Activated naive CD4-positive, alpha-beta T cell treated with anti-CD3 and anti-CD28 coated beads, Interleukin-2, amount 10 ng/mL, durations not matched to agents 7 days and 5 days (primary cell): ENCODE measurements around the gene ACKR3.

Experiments
- CTCF ChIA-PET: fragments of 350-600 bp; sonication (Branson Sonifier 250); formaldehyde crosslinking; loops from one replicate; lab custom pipeline; 2021; ENCODE audit warnings: antibody characterized with exemption; lab: Charles Lee
- DNase-seq: peaks from one replicate; pipeline ENCODE4 v3.0.0-alpha.2; 2020
- H3K27ac Mint-ChIP-seq: one replicate; pipeline ENCODE4 v1.8.0; 2021; ENCODE audit warnings: mild to moderate bottlenecking, moderate library complexity, mixed read lengths
- H3K27me3 Mint-ChIP-seq: one replicate; pipeline ENCODE4 v1.8.0; 2021; ENCODE audit warnings: mild to moderate bottlenecking, mixed read lengths
- H3K36me3 Mint-ChIP-seq: one replicate; pipeline ENCODE4 v1.8.0; 2021; ENCODE audit warnings: mixed read lengths
- H3K4me1 Mint-ChIP-seq: one replicate; pipeline ENCODE4 v1.8.0; 2021; ENCODE audit warnings: mixed read lengths
- H3K4me3 Mint-ChIP-seq: one replicate; pipeline ENCODE4 v1.8.0; 2021; ENCODE audit warnings: mild to moderate bottlenecking, moderate library complexity, mixed read lengths
- H3K9me3 Mint-ChIP-seq: one replicate; pipeline ENCODE4 v1.8.0; 2021; ENCODE audit warnings: mixed read lengths

Gene ACKR3

DNA sequence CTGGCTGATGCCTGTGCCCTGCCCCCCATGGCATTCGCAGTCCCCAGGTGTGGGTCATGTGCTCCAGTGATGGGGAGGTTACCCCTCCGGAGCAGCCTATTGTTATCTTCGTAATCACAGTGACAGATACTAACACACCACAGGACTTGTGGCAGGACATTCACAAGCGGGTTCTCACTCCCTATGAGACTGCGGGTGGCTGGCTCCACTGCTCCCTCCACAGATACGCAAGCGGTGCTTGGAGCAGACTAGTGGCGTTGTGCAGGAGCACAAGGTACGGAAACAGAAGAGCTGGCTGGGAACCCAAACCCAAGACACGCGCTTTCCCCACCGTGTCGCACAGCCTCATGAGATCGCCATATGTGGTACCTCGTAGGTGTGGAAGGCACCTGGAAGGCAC, 52.2 kb downstream of the ACKR3 start:
- CTCF ChIA-PET, result interaction anchor here (0.5 kb wide), 1 partner anchor 55 kb away, joined by 5 read pairs; no protein-coding TSS in a partner anchor
- peaks cover 15% of the 10 kb centered on the region for H3K27me3 Mint-ChIP-seq
- no peaks in the 10 kb centered on the region for H3K9me3 Mint-ChIP-seq
- peaks cover 32% of the 10 kb centered on the region for H3K4me1 Mint-ChIP-seq
- H3K27ac Mint-ChIP-seq, result no peak overlapping the region
- no peak overlapping the region for H3K4me3 Mint-ChIP-seq
- no peak for DNase-seq
- no peaks in the 10 kb centered on the region for H3K36me3 Mint-ChIP-seq

GRCh38 chr2:236622201-236622600, 52.6 kb downstream of the ACKR3 start:
- Mint-ChIP-seq H3K27me3 (peaks cover 15% of the 10 kb centered on the region), H3K27ac (no peak overlapping the region), H3K4me3 (no peak overlapping the region), H3K4me1 (peaks cover 32% of the 10 kb centered on the region), H3K36me3 (no peaks in the 10 kb centered on the region), H3K9me3 (no peaks in the 10 kb centered on the region)
- no peak for DNase-seq
- CTCF ChIA-PET, result interaction anchor here (0.5 kb wide), 1 partner anchor 55 kb away, joined by 5 read pairs; no protein-coding TSS in a partner anchor

- no peak for DNase-seq
- CTCF ChIA-PET, result no interaction called here
- H3K4me3 Mint-ChIP-seq, result no peak overlapping the region
- H3K27me3 Mint-ChIP-seq, result peaks cover 15% of the 10 kb centered on the region
- peaks cover 31% of the 10 kb centered on the region for H3K4me1 Mint-ChIP-seq
- H3K27ac Mint-ChIP-seq, result no peak overlapping the region
- no peaks in the 10 kb centered on the region for H3K9me3 Mint-ChIP-seq
- no peaks in the 10 kb centered on the region for H3K36me3 Mint-ChIP-seq
Measured at GRCh38 chr2:236622660-236623059, 53.0 kb downstream of the ACKR3 start.

DNA sequence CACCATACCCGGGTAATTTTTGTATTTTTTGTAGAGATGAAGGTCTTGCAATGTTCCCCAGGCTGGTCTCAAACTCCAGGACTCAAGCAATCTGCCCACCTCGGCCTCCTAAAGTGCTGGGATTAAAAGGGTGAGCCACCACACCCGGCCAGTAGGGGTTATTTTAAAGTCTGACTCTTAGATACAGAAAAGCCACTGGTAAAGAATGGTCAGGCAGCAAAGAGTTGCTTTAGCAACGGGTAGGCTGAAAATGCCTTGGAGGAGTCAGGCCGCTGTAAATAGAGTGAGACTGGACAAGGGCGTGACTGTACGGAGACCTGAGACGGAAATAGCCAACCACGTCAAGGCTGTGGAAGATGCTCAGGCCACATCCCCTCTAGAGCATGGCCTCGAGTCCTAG, 54.2 kb downstream of the ACKR3 start:
- Mint-ChIP-seq H3K4me3 (no peak overlapping the region), H3K27ac (no peak overlapping the region), H3K36me3 (no peaks in the 10 kb centered on the region), H3K9me3 (no peaks in the 10 kb centered on the region), H3K27me3 (peaks cover 12% of the 10 kb centered on the region), H3K4me1 (peaks cover 22% of the 10 kb centered on the region)
- no peak for DNase-seq
- CTCF ChIA-PET, result no interaction called here

DNA sequence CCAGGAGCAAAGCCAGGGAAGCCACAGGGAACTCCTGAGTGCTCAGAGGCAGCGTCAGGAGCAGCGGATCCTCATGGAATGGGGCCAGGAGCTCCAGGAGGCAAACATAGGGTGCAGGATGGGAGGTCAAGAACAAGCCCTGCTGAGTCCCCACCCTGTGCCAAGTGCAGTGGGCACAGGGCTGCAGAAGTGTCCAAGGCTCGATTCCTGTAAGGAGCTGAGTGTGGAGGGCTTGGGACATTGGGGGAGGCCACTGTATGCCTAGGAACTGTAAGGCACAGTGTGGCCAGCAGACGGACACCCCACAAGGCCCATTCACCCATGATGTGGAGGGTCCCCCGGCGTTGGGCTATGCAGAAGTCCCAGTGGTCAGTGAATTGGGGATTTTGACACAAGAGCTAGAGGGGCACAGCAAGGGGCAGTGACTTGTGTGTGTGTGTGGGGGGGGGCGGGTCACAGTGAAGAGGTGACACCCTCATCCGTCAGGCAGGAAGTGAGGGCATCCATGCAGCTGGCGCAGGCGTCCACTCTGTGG, 55.6 kb downstream of the ACKR3 start:
- H3K27ac Mint-ChIP-seq, result no peak overlapping the region
- peaks cover 8% of the 10 kb centered on the region for H3K4me1 Mint-ChIP-seq
- H3K9me3 Mint-ChIP-seq, result no peaks in the 10 kb centered on the region
- CTCF ChIA-PET, result no interaction called here
- peaks cover 17% of the 10 kb centered on the region for H3K27me3 Mint-ChIP-seq
- H3K4me3 Mint-ChIP-seq, result no peak overlapping the region
- no peaks in the 10 kb centered on the region for H3K36me3 Mint-ChIP-seq
- no peak for DNase-seq

- no peak overlapping the region for H3K27ac Mint-ChIP-seq
- peaks cover 9% of the 10 kb centered on the region for H3K27me3 Mint-ChIP-seq
- H3K4me1 Mint-ChIP-seq, result no peaks in the 10 kb centered on the region
- no peaks in the 10 kb centered on the region for H3K36me3 Mint-ChIP-seq
- CTCF ChIA-PET, result no interaction called here
- H3K9me3 Mint-ChIP-seq, result no peaks in the 10 kb centered on the region
- H3K4me3 Mint-ChIP-seq, result no peak overlapping the region
- no peak for DNase-seq
Measured at GRCh38 chr2:236626391-236627150, 56.9 kb downstream of the ACKR3 start.

DNA sequence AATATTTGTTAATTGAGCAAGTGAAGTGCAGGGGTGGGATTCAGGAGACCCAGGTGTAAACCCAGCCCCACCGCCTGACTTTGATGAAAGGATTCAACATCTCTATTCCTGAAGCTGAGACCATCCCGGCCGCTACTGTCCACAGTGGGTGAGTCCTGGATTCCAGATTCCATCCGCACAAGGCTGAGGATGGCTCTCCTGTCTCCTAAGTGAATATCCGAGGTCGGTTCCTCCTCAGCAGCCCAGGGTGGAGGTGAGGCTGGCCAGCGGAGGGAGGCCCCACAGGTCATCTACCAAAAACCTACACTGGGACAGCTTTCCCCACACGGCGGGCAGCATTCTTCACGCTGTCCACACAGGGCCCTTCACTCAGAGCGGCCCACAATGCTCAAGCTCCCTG, 57.6 kb downstream of the ACKR3 start:
- DNase-seq, result no peak
- Mint-ChIP-seq H3K27me3 (peaks cover 5% of the 10 kb centered on the region), H3K4me1 (peaks cover 2% of the 10 kb centered on the region), H3K27ac (no peak overlapping the region), H3K4me3 (no peak overlapping the region), H3K36me3 (no peaks in the 10 kb centered on the region), H3K9me3 (no peaks in the 10 kb centered on the region)
- CTCF ChIA-PET, result no interaction called here

GRCh38 chr2:236627841-236628240, 58.2 kb downstream of the ACKR3 start:
- no peak overlapping the region for H3K4me3 Mint-ChIP-seq
- H3K36me3 Mint-ChIP-seq, result no peaks in the 10 kb centered on the region
- H3K4me1 Mint-ChIP-seq, result peaks cover 2% of the 10 kb centered on the region
- CTCF ChIA-PET, result no interaction called here
- no peak for DNase-seq
- no peak overlapping the region for H3K27ac Mint-ChIP-seq
- no peaks in the 10 kb centered on the region for H3K9me3 Mint-ChIP-seq
- H3K27me3 Mint-ChIP-seq, result peaks cover 5% of the 10 kb centered on the region

DNA sequence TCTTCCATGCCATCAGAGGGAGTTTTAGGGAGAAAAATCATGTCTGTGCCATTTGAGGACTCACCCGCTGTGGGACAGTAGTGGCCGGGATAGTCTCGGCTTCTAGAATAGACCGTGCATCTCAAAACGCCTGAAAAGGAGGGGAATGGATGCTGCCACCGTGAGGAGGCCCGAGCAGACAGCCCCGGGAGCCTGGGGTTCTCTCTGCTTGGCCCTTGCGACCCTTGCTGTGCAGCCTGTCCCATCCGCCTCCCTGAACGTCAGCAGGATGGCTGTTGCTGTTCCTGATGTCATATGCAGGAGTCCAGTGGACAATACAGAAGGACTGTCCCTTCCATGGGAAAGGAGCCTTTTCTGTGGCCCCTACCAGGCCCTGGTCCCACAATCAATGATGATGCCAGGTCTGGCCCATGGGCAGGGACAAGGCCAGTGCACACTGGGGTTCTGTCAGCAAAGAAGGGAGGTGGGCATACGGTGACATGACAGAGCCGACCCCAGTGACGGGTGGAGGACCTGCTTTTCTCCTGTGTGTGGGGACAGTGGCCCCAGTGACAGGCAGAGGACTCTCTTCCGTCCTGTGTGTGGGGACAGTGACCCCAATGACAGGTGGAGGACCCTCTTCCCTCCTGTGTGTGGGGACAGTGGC, 58.8 kb downstream of the ACKR3 start:
- no peaks in the 10 kb centered on the region for H3K9me3 Mint-ChIP-seq
- CTCF ChIA-PET, result no interaction called here
- no peaks in the 10 kb centered on the region for H3K36me3 Mint-ChIP-seq

GRCh38 chr2:236628981-236629605, 59.5 kb downstream of the ACKR3 start:
- CTCF ChIA-PET, result no interaction called here
- DNase-seq, result no peak
- H3K27me3 Mint-ChIP-seq, result peaks cover 8% of the 10 kb centered on the region
- no peaks in the 10 kb centered on the region for H3K36me3 Mint-ChIP-seq
- H3K4me3 Mint-ChIP-seq, result no peak overlapping the region
- peaks cover 2% of the 10 kb centered on the region for H3K4me1 Mint-ChIP-seq
- H3K27ac Mint-ChIP-seq, result no peak overlapping the region
- no peaks in the 10 kb centered on the region for H3K9me3 Mint-ChIP-seq

More for the DNA sequence above, 58.8 kb downstream of the ACKR3 start:
- Mint-ChIP-seq H3K4me1 (peaks cover 2% of the 10 kb centered on the region), H3K27me3 (peaks cover 8% of the 10 kb centered on the region), H3K4me3 (no peak overlapping the region), H3K27ac (no peak overlapping the region)
- no peak for DNase-seq

DNA sequence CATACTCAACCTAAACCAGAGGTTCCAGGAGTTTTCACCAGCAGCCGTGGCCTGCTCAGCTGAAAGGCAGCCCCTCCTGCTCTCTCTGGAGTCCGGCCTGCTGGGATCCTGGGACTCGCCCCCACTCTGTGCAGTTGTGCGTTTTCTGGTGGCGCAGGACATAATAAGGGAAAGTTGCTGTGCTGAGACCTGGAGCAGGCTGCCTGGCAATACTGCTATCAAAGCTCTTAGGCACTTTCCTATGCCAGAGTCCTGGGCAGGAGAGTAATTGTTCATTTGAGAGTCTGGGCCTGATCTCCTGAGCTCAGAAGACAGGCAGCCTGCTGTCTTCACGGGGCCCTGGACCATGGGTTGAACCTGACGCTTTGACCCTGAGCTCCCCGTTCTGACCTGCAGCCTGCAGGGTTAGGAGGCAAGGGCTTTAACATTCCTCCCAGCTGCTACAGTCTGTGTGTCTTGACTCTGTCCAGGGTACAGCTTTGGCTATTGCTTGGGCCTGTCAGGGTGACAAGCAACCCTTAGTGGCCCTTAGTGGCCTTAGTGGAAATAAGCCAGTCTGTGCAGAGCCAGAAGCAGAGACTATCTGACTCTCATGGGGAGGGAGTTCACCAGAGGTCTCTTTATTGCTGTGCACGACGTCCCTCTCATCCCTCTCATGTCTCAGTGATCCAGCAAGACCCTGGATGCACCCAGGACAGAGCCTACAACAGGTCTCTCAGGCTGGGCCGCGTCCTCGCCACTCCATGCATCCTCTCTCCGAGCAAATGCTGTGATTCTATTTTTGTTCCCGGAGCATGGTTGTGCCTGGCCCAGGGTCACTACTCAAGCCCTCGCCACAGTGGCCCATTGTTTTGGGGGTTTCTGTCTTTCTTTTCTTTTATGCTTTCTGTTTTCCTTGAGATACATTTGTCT, 60.6 kb downstream of the ACKR3 start:
- Mint-ChIP-seq H3K27ac (no peak overlapping the region), H3K4me1 (peaks cover 2% of the 10 kb centered on the region), H3K27me3 (peaks cover 8% of the 10 kb centered on the region), H3K9me3 (no peaks in the 10 kb centered on the region), H3K36me3 (no peaks in the 10 kb centered on the region), H3K4me3 (no peak overlapping the region)
- CTCF ChIA-PET, result no interaction called here
- no peak for DNase-seq

DNA sequence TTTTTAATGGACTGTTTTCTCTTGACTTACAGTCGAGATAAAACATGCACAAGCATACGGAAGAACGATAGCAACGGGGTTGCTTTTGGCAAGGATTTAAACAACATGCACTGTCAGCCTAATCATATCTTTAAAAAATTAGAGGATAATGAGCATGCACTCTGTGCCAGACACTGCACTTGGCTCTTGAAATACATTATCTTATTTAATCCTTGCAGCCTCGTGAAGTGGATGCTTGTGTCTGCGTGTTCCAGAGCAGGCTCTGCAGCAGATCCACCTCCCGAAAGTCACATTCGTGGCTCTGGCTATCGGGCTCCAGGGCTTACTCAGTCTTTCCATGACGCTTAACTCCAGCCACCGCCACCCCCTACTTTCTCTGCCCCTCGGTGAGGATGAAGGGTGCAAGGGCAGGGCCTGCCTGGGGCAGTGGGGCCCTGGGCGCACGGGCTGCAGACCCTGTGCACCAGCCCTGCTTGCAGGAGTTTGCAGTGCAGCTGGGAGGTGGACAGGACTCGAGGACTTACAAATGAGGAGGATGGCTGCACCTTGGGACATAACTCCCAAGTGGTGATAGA, 61.7 kb downstream of the ACKR3 start:
- CTCF ChIA-PET, result no interaction called here
- Mint-ChIP-seq H3K4me1 (peaks cover 2% of the 10 kb centered on the region), H3K9me3 (no peaks in the 10 kb centered on the region), H3K27me3 (peaks cover 8% of the 10 kb centered on the region), H3K27ac (no peak overlapping the region), H3K4me3 (no peak overlapping the region), H3K36me3 (no peaks in the 10 kb centered on the region)
- no peak for DNase-seq

- no peak overlapping the region for H3K4me3 Mint-ChIP-seq
- no peak overlapping the region for H3K27ac Mint-ChIP-seq
- peaks cover 8% of the 10 kb centered on the region for H3K27me3 Mint-ChIP-seq
- no peaks in the 10 kb centered on the region for H3K36me3 Mint-ChIP-seq
- DNase-seq, result no peak
- CTCF ChIA-PET, result interaction anchor here (0.7 kb wide), 1 partner anchor 1424 kb away, joined by 3 read pairs; no protein-coding TSS in a partner anchor
- peaks cover 2% of the 10 kb centered on the region for H3K4me1 Mint-ChIP-seq
- H3K9me3 Mint-ChIP-seq, result no peaks in the 10 kb centered on the region
Measured at GRCh38 chr2:236631856-236632291, 62.2 kb downstream of the ACKR3 start.
